Ishikawa (cell line): ENCODE measurements around the gene ENC1.

ENCODE experiments used
- CEBPB ChIP-seq: IDR thresholded peaks from 2 replicates; pipeline ENCODE4 v1.6.1; 2012
- MAX ChIP-seq: IDR thresholded peaks from 2 replicates; pipeline ENCODE4 v1.6.1; 2012
- REST ChIP-seq: IDR thresholded peaks from 2 replicates; pipeline ENCODE4 v1.6.1; 2012; ENCODE audit warnings: low read depth, mild to moderate bottlenecking
- ZBTB7A ChIP-seq: IDR thresholded peaks from 2 replicates; pipeline ENCODE4 v1.6.1; 2012; ENCODE audit warnings: low read depth

- TF ChIP-seq MAX = no peak
- no peak for TF ChIP-seq ZBTB7A
- no peak for TF ChIP-seq CEBPB
- TF ChIP-seq REST = no peak
Measured at GRCh38 chr5:74613283-74613682, 27.2 kb downstream of the ENC1 start.
